K562 (cell line): Measurements from ENCODE around the gene SERPINB2. TPM values are rescaled to one million over a fixed set of nuclear protein-coding genes. Genes with fewer than 3 reads are reported as not detected.

Experiments used
- ATAC-seq: fragments of 200-7000 bp; cut with Tn5 transposase; 3 replicates; pipeline ENCODE4 v1.9.1; 2020; ENCODE audit warnings: moderate library complexity
- BruUV-seq: library from RNA; stranded (reverse); fragments of 400-500 nt; replicated peaks from 2 replicates; lab custom pipeline; 2021; lab: Mats Ljungman, UMichigan
- CTCF ChIA-PET: fragments of 300-600 bp; formaldehyde crosslinking; extraction: SDS; loops from one replicate; lab custom pipeline; 2021; ENCODE audit warnings: low intra/inter-chr PET ratio; lab: Yijun Ruan, JAX
- POLR2A ChIA-PET: fragments of 300-600, 350-650 bp; sonication (Branson Sonifier 250); formaldehyde crosslinking; extraction: SDS; loops from one replicate; lab custom pipeline; 2021; ENCODE audit warnings: antibody characterized with exemption, inconsistent platforms; lab: Yijun Ruan, JAX
- DNase-seq, 4 experiments: peaks; one replicate each; pipeline versions ENCODE4 v3.0.0 to v3.0.0-alpha.2; 2011 to 2018; ENCODE audit warnings: low spot score in 3 of 4, mixed read lengths in 3 of 4; ENCODE audit errors: extremely low read depth in 1 of 4
- FAIRE-seq: peaks from 2 replicates; lab custom pipeline; 2011; peaks lifted over from hg19 to GRCh38; lab: Jason Lieb, UNC
- H2AFZ ChIP-seq: 2 replicates; pipeline ENCODE4 v1.6.0; 2011; ENCODE audit warnings: low read depth, low read length, control low read depth, inconsistent platforms
- H3K27ac ChIP-seq: fragments of 200-600 bp; 3 replicates; pipeline ENCODE4 v1.8.0; 2011; ENCODE audit warnings: low read depth, mild to moderate bottlenecking, control low read depth, inconsistent platforms, low read length, moderate library complexity, mixed read lengths; ENCODE audit errors: extremely low read depth
- H3K27me3 ChIP-seq, 2 experiments: fragments of 300-600 bp in 1 of 2; 2 replicates in 1 of 2; 3 replicates in 1 of 2; pipeline versions ENCODE4 v1.6.0 to v1.8.0; 2011; ENCODE audit warnings: inconsistent platforms in 2 of 2, low read length in 2 of 2, mild to moderate bottlenecking in 1 of 2, mixed read lengths in 1 of 2, moderate library complexity in 1 of 2; ENCODE audit not compliant: control insufficient read depth in 2 of 2, insufficient read depth in 2 of 2
- H3K36me3 ChIP-seq: fragments of 300-600 bp; 3 replicates; pipeline ENCODE4 v1.8.0; 2011; ENCODE audit warnings: mild to moderate bottlenecking, low read length, inconsistent platforms; ENCODE audit not compliant: control insufficient read depth, insufficient read depth
- H3K4me1 ChIP-seq, 2 experiments: fragments of 200-600 bp in 1 of 2; replicated peaks in 1 of 2; 2 replicates in 1 of 2; 3 replicates in 1 of 2; pipeline versions ENCODE4 v1.5.1 to v1.8.0; 2011; ENCODE audit warnings: inconsistent platforms in 2 of 2, low read length in 2 of 2, mild to moderate bottlenecking in 1 of 2, mixed read lengths in 1 of 2, moderate library complexity in 1 of 2; ENCODE audit not compliant: control insufficient read depth in 2 of 2, insufficient read depth in 2 of 2
- H3K4me2 ChIP-seq: 2 replicates; pipeline ENCODE4 v1.6.1; 2011; ENCODE audit warnings: low read length, control low read depth, inconsistent platforms, mixed read lengths; ENCODE audit not compliant: insufficient read depth
- H3K4me3 ChIP-seq: fragments of 200-600 bp; sonication (generic), shearing (Covaris generic); 2 replicates; pipeline ENCODE4 v1.5.1; 2016; ENCODE audit warnings: control low read depth, inconsistent platforms
- H3K79me2 ChIP-seq: fragments of 200-600 bp; 3 replicates; pipeline ENCODE4 v1.8.0; 2011; ENCODE audit warnings: low read length, inconsistent platforms; ENCODE audit not compliant: control insufficient read depth, insufficient read depth
- H3K9ac ChIP-seq, 2 experiments: 2 replicates each; pipeline versions ENCODE4 v1.6.0 to v1.6.1; 2011; ENCODE audit warnings: low read depth in 2 of 2, low read length in 2 of 2, control low read depth in 1 of 2, inconsistent platforms in 1 of 2, mild to moderate bottlenecking in 1 of 2, mixed read lengths in 1 of 2; ENCODE audit not compliant: insufficient read depth in 1 of 2
- H3K9me1 ChIP-seq: one replicate; pipeline ENCODE4 v1.6.0; 2011; ENCODE audit warnings: inconsistent platforms, mild to moderate bottlenecking, low read length, moderate library complexity; ENCODE audit not compliant: control insufficient read depth, insufficient read depth
- H3K9me3 ChIP-seq: replicated peaks from 2 replicates; pipeline ENCODE4 v1.5.1; 2011; ENCODE audit warnings: low read depth, low read length, inconsistent platforms; ENCODE audit not compliant: control insufficient read depth, insufficient read depth
- H4K20me1 ChIP-seq: replicated peaks from 2 replicates; pipeline ENCODE4 v1.6.1; 2011; ENCODE audit warnings: low read length, inconsistent platforms, mixed read lengths; ENCODE audit not compliant: control insufficient read depth, insufficient read depth
- ETV6 ChIP-seq, 3 experiments: fragments of 150-350 bp in 1 of 3; sonication (generic) in 1 of 3; formaldehyde crosslinking in 1 of 3; IDR thresholded peaks; 2 replicates each; pipeline versions ENCODE4 v1.6.1 to v1.8.0; 2014 to 2022; ENCODE audit warnings: borderline replicate concordance in 2 of 3, low read depth in 2 of 3, antibody characterized with exemption in 1 of 3, low read length in 1 of 3, mild to moderate bottlenecking in 1 of 3, missing genetic modification reagents in 1 of 3
- HNRNPH1 ChIP-seq: fragments of 200-400 bp; formaldehyde crosslinking; optimal IDR thresholded peaks from 2 replicates; pipeline ENCODE3; 2017; ENCODE audit warnings: low read depth, mild to moderate bottlenecking, low read length, moderate library complexity
- MTA3 ChIP-seq: fragments of 450-650 bp; formaldehyde crosslinking; IDR thresholded peaks from 2 replicates; pipeline ENCODE4 v1.6.1; 2017; ENCODE audit warnings: mild to moderate bottlenecking, borderline replicate concordance
- NCOA6 ChIP-seq: fragments of 450-650 bp; IDR thresholded peaks from 2 replicates; pipeline ENCODE4 v1.6.1; 2017; ENCODE audit warnings: mild to moderate bottlenecking
- PHF8 ChIP-seq: fragments of 200-600 bp; sonication (generic); IDR thresholded peaks from 2 replicates; pipeline ENCODE4 v1.6.1; 2012; ENCODE audit warnings: mixed run types, mild to moderate bottlenecking, inconsistent platforms, low read length, moderate library complexity, borderline replicate concordance
- SIN3A ChIP-seq, 2 experiments: fragments of 150-350 bp in 1 of 2; IDR thresholded peaks; 2 replicates each; pipeline ENCODE4 v1.6.1; 2011 to 2016; ENCODE audit warnings: borderline replicate concordance in 2 of 2, low read depth in 2 of 2, low read length in 2 of 2, mild to moderate bottlenecking in 2 of 2, moderate library complexity in 2 of 2; ENCODE audit not compliant: control insufficient read depth in 1 of 2
- SMARCE1 ChIP-seq: fragments of 450-650 bp; IDR thresholded peaks from 2 replicates; pipeline ENCODE4 v1.7.1; 2016; ENCODE audit warnings: mild to moderate bottlenecking
- SP2 ChIP-seq: IDR thresholded peaks from 2 replicates; pipeline ENCODE4 v1.6.1; 2011; ENCODE audit warnings: mild to moderate bottlenecking, low read depth, low read length, moderate library complexity; ENCODE audit not compliant: poor library complexity, severe bottlenecking; ENCODE audit errors: extremely low read depth
- SREBF1 ChIP-seq: fragments of 150-350 bp; IDR thresholded peaks from 2 replicates; pipeline ENCODE4 v1.6.1; 2014; ENCODE audit warnings: antibody characterized with exemption, low read depth, low read length, borderline replicate concordance
- TFAM ChIP-seq: fragments of 250-450 bp; sonication (Bioruptor Pico); conservative IDR thresholded peaks from 2 replicates; pipeline ENCODE4 v1.5.0; 2021; ENCODE audit warnings: mild to moderate bottlenecking, moderate library complexity
- ZKSCAN1 ChIP-seq: fragments of 150-350 bp; IDR thresholded peaks from 2 replicates; pipeline ENCODE4 v1.6.1; 2016; ENCODE audit warnings: low read depth, low read length
- ZNF644 ChIP-seq: fragments of 200-800 bp; sonication (Bioruptor generic); IDR thresholded peaks from 2 replicates; pipeline ENCODE4 v1.6.1; 2016; ENCODE audit warnings: low read depth, missing genetic modification characterization, missing compliant biosample characterization
- ZZZ3 ChIP-seq: fragments of 450-650 bp; IDR thresholded peaks from 2 replicates; pipeline ENCODE4 v1.6.1; 2016; ENCODE audit warnings: antibody characterized with exemption, mild to moderate bottlenecking, moderate library complexity
- WGBS: fragments of 100-300 bp; shearing (Covaris generic); methylation state at CpG from one replicate; pipeline ENCODE4 v1.1.6; 2016; ENCODE audit warnings: low coverage, mixed read lengths; ENCODE audit not compliant: insufficient coverage; ENCODE audit errors: missing lambda C conversion rate; 5-methylcytosine and 5-hydroxymethylcytosine counted together
- in situ Hi-C: fragments of 300-500 bp; cut with MboI; formaldehyde crosslinking; loops from 4 replicates; pipeline ENCODE4 v1.15.0; 2018; ENCODE audit warnings: inconsistent platforms, mixed read lengths
- intact Hi-C: fragments of 100-400 bp; cut with micrococcal nuclease; formaldehyde crosslinking; loops from 2 replicates; pipeline ENCODE4 v1.14.2; 2022
- polyA plus RNA-seq, 8 experiments: library from polyadenylated mRNA; depleted of rRNA in 4 of 8; stranded (reverse) in 5 of 8; unstranded in 3 of 8; fragments of >200 nt; fragmentation: Nextera tagmentation in 2 of 8; fragmentation: Illumina TruSeq in 1 of 8; extraction: Ambion mirVana in 2 of 8; extraction: Trizol in 1 of 8; gene quantifications; 2 replicates each; pipeline versions ENCODE4 v1.2.1 to v1.2.3, GENCODE V29; 2011 to 2014; ENCODE audit warnings: inconsistent platforms in 1 of 8, missing spikeins in 1 of 8
- total RNA-seq, 7 experiments: library from RNA; depleted of rRNA in 6 of 7; stranded (reverse); fragments of >200 nt in 6 of 7; fragmentation: Illumina TruSeq in 2 of 7; extraction: Trizol in 2 of 7; gene quantifications; 2 replicates each; pipeline versions ENCODE4 v1.2.1 to v1.2.3, GENCODE V29; 2011 to 2021; ENCODE audit warnings: low replicate concordance in 1 of 7
- TF ChIP-seq, protein P1 (sequence below): fragments of 250-450 bp; sonication (Bioruptor Pico); IDR thresholded peaks from 2 replicates; pipeline ENCODE4 v1.8.0; 2021; ENCODE audit warnings: moderate library complexity, mild to moderate bottlenecking, inconsistent platforms
- TF ChIP-seq, protein P2 (sequence below): sonication (generic); formaldehyde crosslinking; IDR thresholded peaks from 2 replicates; pipeline ENCODE4 v1.8.1; 2023; ENCODE audit warnings: mild to moderate bottlenecking, missing genetic modification reagents
- TF ChIP-seq, protein P3 (sequence below): fragments of 250-450 bp; sonication (Bioruptor Pico); IDR thresholded peaks from 2 replicates; pipeline ENCODE4 v1.4.0; 2020; ENCODE audit warnings: mild to moderate bottlenecking, moderate library complexity

Gene SERPINB2
- total and polyA plus RNA-seq, 9 of the 15 experiments (the other 6 are each of a cell fraction or from before 2014, with no cell fraction given) = 0.03 to 0.13 (median 0.09) TPM; not detected in 5

DNA sequence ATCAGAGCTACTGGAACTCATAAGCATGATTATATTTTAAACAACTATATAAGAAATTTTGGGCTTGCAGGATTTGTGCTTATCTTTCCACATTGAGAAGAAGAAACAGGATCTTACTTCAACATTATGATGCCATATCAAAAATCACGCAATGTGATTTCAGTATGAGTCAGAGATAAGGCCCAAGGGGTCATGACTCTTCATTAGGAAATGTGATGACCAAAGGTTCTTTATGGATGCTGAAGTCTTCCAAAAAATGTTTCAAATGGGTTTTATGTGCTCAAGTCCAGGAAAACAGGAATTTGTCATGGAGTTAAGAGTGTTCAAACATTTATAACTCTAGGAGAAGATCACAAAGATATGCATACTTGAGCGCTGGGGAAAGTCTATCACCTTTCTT, 7.8 kb upstream of the SERPINB2 start:
- Histone ChIP-seq H3K79me2 (no peaks in the 10 kb centered on the region), H3K27me3 (no peaks in the 10 kb centered on the region), H3K4me2 (no peak overlapping the region), H3K4me1 (no peaks in the 10 kb centered on the region), H2AFZ (no peak overlapping the region), H3K36me3 (no peaks in the 10 kb centered on the region), H3K27ac (no peak overlapping the region), H3K9me3 (no peaks in the 10 kb centered on the region), H3K9ac (no peak overlapping the region), H4K20me1 (no peaks in the 10 kb centered on the region), H3K4me3 (no peak overlapping the region), H3K9me1 (no peaks in the 10 kb centered on the region)
- BruUV-seq = no TSS peak
- DNase-seq (no peak), ATAC-seq (no peak), FAIRE-seq (no peak)
- in situ Hi-C loops = no loop called here
- CTCF ChIA-PET = no interaction called here
- intact Hi-C loops = no loop called here
- 0% methylated on average over 2 of the region's 2 CpGs for WGBS
- no peak for TF ChIP-seq ZZZ3
- TF ChIP-seq, protein P1, sequence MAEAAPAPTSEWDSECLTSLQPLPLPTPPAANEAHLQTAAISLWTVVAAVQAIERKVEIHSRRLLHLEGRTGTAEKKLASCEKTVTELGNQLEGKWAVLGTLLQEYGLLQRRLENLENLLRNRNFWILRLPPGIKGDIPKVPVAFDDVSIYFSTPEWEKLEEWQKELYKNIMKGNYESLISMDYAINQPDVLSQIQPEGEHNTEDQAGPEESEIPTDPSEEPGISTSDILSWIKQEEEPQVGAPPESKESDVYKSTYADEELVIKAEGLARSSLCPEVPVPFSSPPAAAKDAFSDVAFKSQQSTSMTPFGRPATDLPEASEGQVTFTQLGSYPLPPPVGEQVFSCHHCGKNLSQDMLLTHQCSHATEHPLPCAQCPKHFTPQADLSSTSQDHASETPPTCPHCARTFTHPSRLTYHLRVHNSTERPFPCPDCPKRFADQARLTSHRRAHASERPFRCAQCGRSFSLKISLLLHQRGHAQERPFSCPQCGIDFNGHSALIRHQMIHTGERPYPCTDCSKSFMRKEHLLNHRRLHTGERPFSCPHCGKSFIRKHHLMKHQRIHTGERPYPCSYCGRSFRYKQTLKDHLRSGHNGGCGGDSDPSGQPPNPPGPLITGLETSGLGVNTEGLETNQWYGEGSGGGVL (CRISPR knock-in tag) = no peak
- TF ChIP-seq SP2 = no peak
- TF ChIP-seq MTA3 = no peak
- no peak for TF ChIP-seq TFAM
- no peak for TF ChIP-seq ZKSCAN1
- TF ChIP-seq, protein P2, sequence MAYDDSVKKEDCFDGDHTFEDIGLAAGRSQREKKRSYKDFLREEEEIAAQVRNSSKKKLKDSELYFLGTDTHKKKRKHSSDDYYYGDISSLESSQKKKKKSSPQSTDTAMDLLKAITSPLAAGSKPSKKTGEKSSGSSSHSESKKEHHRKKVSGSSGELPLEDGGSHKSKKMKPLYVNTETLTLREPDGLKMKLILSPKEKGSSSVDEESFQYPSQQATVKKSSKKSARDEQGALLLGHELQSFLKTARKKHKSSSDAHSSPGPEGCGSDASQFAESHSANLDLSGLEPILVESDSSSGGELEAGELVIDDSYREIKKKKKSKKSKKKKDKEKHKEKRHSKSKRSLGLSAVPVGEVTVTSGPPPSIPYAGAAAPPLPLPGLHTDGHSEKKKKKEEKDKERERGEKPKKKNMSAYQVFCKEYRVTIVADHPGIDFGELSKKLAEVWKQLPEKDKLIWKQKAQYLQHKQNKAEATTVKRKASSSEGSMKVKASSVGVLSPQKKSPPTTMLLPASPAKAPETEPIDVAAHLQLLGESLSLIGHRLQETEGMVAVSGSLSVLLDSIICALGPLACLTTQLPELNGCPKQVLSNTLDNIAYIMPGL (CRISPR knock-in tag) = no peak
- TF ChIP-seq ZNF644 = no peak
- no peak for TF ChIP-seq SMARCE1
- TF ChIP-seq SIN3A (IDR thresholded peaks at IDR 0.05; ENCODE audit: borderline replicate concordance in 2 of 2, control insufficient read depth in 1 of 2, low read depth in 2 of 2, low read length in 2 of 2) = no peak
- no peak for TF ChIP-seq ETV6 (IDR thresholded peaks at IDR 0.05; ENCODE audit: borderline replicate concordance in 1 of 2, low read depth in 2 of 2, low read length in 1 of 2)
- no peak for TF ChIP-seq ETV6 (CRISPR knock-in tag; IDR thresholded peaks at IDR 0.05; ENCODE audit: borderline replicate concordance)
- no peak for TF ChIP-seq PHF8
- TF ChIP-seq HNRNPH1 = no peak
- TF ChIP-seq SREBF1 = no peak
- TF ChIP-seq, protein P3, sequence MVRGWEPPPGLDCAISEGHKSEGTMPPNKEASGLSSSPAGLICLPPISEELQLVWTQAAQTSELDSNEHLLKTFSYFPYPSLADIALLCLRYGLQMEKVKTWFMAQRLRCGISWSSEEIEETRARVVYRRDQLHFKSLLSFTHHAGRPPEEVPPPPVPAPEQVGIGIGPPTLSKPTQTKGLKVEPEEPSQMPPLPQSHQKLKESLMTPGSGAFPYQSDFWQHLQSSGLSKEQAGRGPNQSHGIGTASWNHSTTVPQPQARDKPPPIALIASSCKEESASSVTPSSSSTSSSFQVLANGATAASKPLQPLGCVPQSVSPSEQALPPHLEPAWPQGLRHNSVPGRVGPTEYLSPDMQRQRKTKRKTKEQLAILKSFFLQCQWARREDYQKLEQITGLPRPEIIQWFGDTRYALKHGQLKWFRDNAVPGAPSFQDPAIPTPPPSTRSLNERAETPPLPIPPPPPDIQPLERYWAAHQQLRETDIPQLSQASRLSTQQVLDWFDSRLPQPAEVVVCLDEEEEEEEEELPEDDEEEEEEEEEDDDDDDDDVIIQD (CRISPR knock-in tag) = no peak
- TF ChIP-seq NCOA6 = no peak
- POLR2A ChIA-PET = no interaction called here
